ENCODE results near the gene KDM6A.
A peak's percentile ranks its signal among the peaks of the same experiment; 100 is the strongest.
"Not testable (repeated sequence)": the region's sequence is repeated elsewhere in the genome, so short reads cannot be mapped to it uniquely, and the experiment has no call there.

Gene KDM6A

GRCh38 chrX:44872821-44873414 is at the start of gene KDM6A:
Gene KDM6A, plus strand, starts transcription at chrX:44873188. Its CDS starts 364 bp downstream, at chrX:44873552.
- DNase-seq (ENCODE audit: low read depth in 3 of 3, low spot score in 1 of 3): peak; percentile 88 to 99 (median 89)

- not testable (repeated sequence) for DNase-seq (ENCODE audit: low read depth in 3 of 3, low spot score in 1 of 3)
Measured at GRCh38 chrX:44823193-44823592, 49.8 kb upstream of the KDM6A start.

- DNase-seq (ENCODE audit: low read depth in 3 of 3, low spot score in 1 of 3): no peak
Measured at GRCh38 chrX:44828008-44828605, 44.9 kb upstream of the KDM6A start.

DNA sequence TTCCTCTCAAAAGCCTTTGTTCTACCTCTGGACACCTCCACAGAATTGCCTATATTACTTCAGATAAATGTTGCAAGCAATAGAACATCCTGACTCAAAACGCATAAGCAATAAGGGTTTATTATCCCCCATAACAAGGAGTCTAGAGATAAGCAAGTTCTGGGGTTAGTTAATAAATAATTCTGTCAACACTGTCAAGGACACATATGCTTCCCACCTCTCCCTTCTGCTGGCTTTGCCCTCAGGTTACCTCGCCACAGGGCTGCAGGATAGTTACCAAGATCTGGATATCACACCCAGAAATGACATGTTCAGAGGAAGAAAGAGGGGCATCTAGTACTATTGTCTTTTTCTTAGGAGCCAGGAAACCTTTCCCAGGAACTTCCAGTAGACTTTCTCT is 43.2 kb upstream of the KDM6A start:
- DNase-seq (ENCODE audit: low read depth in 3 of 3, low spot score in 1 of 3): no peak

DNA sequence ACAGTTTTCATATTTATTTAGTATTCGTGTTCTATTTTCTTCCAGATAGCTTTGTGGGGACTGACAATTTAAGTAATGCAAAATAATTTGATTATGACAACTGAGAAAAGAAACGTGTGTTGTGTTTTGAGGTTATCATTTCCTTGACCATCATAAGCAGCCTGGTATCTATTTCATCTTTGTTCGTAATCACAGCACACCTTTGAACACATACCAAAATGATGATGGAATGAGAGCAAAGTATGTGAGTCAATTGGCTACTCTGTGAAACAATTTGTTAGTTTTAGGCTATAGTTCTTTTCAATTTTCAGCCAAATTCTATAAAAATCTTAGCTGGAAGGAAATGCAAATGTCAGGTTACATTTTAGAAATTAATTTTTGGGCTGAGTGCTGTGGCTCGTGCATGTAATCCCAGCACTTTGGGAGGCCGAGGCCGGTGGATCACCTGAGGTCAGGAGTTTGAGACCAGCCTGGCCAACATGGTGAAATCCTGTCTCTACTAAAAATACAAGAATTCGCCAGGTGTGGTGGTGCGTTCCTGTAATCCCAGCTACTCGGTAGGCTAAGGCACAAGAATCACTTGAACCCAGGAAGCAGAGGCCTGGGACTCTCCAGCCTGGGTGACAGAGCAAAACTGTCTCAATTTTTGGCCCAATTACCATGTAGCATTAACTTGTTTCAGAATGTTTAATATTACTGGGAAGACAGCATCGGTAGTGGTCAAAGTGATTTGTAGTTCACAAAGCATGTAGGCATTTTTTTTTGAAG is 30.3 kb upstream of the KDM6A start:
- no peak for DNase-seq (ENCODE audit: low read depth in 3 of 3, low spot score in 1 of 3)

DNA sequence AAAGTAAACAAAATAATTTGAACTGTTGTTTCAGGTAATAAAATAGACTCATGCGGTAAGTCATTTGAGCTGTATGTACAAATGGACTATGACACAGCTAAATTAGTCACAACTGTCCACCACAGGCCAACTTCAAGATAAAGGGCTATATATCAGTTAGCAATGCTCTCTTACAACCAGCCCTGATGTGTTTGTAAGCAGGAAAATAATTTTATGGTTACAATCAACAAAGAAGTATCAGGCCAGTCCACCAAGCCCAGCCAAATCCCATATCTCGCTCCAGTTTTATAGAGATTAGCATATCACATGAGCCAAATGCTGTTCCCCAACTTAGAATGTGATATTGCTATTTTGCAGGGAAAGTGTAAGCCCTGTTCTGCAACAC is 29.7 kb upstream of the KDM6A start:
- no peak for DNase-seq (ENCODE audit: low read depth in 3 of 3, low spot score in 1 of 3)

DNA sequence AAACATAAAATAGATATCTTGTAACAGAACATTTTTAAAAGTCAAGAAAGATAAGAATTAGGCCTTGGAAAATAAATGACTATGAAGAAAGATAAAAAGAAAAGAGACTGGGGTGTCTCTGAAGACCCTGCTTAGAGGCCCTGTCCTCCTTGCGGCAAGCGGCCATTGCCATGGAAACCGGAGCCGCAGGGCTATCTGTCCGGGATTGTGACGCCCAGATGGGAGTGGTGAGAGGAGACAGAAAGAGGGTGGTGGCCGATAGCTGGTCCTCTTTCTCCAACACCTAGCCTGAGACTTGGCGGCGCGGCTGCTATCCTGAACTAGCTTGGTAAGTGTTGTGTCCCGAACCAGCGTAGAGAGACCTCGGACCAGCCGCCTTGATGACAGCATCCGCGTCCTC is 29.2 kb upstream of the KDM6A start, which contains the start of gene DUSP21:
DUSP21 (plus strand) TSS at position 269 of the 400 bp plus-strand sequence; CDS start at position 381, 112 bp downstream.
- DNase-seq (ENCODE audit: low read depth in 3 of 3, low spot score in 1 of 3): no peak

DNA sequence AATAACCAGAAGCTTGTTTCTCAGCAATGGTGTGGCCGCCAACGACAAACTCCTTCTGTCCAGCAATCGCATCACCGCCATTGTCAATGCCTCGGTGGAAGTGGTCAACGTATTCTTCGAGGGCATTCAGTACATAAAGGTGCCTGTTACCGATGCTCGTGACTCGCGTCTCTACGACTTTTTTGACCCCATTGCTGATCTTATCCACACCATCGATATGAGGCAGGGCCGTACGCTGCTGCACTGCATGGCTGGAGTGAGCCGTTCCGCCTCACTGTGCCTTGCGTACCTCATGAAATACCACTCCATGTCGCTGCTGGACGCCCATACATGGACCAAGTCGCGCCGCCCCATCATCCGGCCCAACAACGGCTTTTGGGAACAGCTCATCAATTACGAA is 28.8 kb upstream of the KDM6A start:
- DNase-seq (ENCODE audit: low read depth in 3 of 3, low spot score in 1 of 3): no peak

DNA sequence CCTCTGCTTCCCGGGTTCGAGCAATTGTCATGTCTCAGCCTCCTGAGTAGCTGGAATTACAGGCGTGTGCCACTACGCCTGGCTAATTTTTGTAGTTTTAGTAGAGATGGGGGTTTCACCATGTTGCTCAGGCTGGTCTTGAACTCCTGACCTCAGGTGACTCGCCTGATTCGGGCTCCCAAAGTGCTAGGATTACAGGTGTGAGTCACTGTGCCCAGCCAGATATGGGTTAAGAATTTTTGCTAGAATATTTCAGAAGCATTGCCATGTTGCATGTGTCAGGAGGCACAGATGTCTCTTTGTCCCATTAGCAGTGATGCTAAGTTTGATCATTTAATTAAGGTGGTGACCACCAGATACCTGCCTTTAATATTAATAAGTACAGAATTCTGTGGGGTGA is 22.1 kb upstream of the KDM6A start:
- not testable (repeated sequence) for DNase-seq (ENCODE audit: low read depth in 3 of 3, low spot score in 1 of 3)

DNA sequence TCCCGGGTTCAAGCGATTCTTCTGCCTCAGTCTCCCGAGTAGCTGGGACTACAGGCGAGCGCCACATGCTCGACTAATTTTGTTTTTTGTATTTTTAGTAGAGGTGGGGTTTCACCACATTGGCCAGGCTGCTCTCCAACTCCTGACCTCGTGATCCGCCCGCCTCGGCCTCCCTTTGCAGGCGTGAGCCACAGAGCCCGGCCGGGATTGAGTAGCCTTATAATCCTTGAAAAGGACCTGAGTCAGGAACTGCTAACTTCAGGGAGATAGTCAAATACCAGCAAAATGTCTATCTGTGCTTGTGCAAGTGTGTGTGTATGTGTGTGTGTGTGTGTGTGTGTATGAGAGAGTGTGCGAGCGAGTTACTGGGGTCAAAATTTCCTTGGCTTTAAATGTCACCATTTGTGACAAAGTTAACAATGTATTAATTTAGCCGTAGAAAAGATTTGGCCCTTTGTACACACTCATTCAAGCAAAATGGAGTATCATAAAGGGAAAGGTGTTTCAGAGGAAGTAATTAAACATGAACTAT is 1.8 kb upstream of the KDM6A start:
- DNase-seq (ENCODE audit: low read depth in 3 of 3, low spot score in 1 of 3): no peak

DNA sequence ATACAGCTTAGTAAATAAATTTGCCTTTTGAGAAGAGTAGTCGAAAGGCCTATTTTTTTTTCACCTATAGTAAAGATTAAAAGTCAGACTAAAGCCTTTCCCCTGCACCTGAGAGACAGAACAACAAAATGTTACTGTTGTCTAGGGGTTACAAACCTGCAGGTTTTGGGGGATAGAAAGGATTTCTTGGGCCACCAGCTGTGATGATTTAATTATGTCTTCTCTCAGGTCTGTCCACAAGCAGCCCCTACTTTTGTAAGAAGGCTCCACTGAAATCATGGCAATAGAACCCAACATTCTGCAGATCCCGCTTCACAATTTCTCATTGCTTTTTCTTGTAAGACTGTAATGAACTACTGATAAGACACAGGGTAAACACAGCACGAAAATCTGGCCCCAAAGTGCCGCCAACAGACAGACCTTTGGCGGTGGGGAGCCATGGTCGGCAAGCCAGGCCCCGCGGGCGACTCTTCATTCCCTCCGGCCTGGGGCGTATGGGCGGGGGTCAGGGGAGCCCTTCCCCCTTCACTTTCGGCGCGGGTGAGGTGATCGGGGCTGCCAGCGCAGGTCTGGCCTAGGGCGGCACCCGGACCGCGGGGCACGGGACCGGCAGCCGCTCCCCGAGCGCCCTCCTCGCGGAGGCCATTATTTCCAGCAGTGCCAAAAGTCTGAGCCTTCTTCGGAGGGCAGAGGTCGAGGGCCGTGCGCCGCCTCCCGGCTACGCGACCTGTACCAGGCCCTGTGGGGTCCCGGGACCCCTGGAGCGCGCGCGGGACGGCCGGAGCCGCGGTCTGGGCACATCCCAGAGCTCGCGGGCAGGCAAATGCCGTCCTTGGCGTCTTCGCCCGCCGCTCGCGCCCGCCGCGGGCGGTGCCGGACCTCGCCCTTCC is 812 bp upstream of the KDM6A start:
- peak in 1 of 3 donors; percentile 10 for DNase-seq (ENCODE audit: low read depth in 3 of 3, low spot score in 1 of 3)

DNA sequence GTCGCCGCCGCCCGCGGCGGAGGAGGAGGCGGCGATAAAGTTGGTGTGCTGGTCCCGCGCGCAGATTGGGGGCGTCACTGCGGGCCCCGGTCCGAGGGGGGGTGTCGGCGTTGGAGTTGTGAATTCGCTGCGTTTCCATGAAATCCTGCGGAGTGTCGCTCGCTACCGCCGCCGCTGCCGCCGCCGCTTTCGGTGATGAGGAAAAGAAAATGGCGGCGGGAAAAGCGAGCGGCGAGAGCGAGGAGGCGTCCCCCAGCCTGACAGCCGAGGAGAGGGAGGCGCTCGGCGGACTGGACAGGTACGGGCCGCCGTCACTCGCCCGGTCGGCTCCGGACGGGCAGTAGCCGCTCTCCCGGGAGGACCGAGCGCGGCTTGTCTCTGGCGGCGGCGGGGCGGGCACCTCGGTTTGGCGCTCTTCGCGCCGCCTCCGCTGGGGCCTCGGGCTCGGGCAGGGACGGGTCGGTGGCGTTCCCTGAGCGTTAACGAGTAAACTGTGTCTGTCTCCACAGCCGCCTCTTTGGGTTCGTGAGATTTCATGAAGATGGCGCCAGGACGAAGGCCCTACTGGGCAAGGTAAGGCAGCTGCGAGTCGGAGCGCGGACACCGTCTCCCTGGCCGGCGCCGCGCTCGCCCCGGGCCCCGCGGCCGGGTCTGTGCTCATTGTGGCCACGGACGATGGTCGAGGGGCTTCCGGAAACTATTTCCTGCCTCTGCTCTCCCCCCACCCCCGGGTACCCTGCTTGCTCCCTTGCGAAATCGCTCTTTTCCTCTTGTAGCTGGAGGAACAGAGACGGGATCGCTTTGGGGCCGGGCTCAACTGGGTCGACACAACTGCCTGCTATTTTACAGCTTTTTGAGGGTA is 658 bp downstream of the KDM6A start:
- DNase-seq (ENCODE audit: low read depth in 3 of 3, low spot score in 1 of 3): peak in 2 of 3 donors; percentile 13 to 22

GRCh38 chrX:44874420-44875184 is 1.6 kb downstream of the KDM6A start:
- peak in 2 of 3 donors; percentile 5 to 24 for DNase-seq (ENCODE audit: low read depth in 3 of 3, low spot score in 1 of 3)

DNA sequence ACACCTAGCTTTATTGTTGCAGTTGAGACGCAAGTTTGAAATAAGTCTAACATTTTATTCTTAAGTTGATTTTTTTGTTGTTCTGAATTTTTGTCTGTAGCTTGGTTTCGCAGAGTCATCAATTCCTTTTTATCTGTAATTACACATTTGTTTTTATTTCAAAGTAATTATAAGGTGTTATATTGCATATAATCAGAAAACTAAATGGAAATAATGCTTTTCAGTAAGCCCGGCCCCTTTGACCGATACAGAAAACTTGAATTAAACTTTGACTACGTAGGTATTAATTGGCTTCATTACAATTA is 2.1 kb downstream of the KDM6A start:
- DNase-seq (ENCODE audit: low read depth in 3 of 3, low spot score in 1 of 3): no peak

DNA sequence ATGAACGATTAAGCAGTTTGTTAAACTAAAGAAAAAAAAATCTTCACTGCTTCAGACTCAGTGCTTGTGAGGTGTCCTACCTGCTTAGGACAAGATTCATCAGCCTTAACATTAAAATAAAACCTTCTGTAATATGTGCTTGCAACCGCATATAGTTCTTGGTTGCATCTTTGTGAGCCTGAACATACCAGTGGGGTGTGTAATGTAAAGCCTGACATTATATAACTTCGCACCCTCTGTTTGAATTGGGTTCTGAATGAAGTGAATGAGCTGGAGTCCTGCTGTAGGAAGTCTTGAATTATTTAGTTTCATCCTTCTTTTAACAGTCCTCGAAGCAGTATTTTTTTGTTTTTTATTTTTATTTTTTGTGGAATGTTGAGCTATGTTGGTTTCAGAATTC is 3.1 kb downstream of the KDM6A start:
- no peak for DNase-seq (ENCODE audit: low read depth in 3 of 3, low spot score in 1 of 3)

DNA sequence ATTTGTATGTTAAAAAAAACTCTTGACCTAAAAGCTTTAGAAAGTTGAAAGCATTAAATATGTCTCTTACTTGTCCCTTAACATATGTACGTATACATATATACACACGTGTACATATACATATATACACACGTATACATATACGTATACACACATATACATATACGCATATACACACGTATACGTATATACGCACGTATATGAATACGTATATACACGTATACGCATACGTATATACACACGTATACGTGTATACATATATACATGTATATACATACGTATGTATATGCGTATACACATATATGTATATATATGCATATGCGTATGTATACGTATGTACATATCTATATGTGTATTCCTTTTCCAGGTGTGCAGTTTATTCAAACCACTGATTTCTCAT is 3.8 kb downstream of the KDM6A start:
- DNase-seq (ENCODE audit: low read depth in 3 of 3, low spot score in 1 of 3): no peak

DNA sequence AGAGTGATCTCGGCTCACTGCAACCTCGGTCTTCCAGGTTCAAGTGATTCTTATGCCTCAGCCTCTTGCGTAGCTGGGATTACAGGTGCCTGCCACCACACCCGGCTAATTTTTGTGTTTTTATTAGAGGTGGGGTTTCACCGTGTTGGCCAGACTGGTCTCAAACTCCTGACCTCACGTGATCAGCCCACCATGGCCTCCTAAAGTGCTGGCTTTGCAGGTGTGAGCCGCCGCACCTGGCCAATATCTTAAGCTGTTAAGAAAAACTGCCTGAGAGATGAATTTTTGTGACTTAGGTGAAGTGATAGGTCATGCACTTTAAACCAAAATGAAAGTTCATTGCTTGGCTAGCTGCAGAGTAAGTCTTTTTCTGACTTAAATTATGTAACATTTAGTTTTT is 5.8 kb downstream of the KDM6A start:
- DNase-seq (ENCODE audit: low read depth in 3 of 3, low spot score in 1 of 3): no peak

GRCh38 chrX:44881549-44881948 is 8.6 kb downstream of the KDM6A start:
- no peak for DNase-seq (ENCODE audit: low read depth in 3 of 3, low spot score in 1 of 3)

GRCh38 chrX:44882635-44883034 is 9.6 kb downstream of the KDM6A start:
- no peak for DNase-seq (ENCODE audit: low read depth in 3 of 3, low spot score in 1 of 3)

- DNase-seq (ENCODE audit: low read depth in 3 of 3, low spot score in 1 of 3): no peak
Measured at GRCh38 chrX:44884944-44885343, 12.0 kb downstream of the KDM6A start.
